ENCODE data around the gene ACACA.

DNA sequence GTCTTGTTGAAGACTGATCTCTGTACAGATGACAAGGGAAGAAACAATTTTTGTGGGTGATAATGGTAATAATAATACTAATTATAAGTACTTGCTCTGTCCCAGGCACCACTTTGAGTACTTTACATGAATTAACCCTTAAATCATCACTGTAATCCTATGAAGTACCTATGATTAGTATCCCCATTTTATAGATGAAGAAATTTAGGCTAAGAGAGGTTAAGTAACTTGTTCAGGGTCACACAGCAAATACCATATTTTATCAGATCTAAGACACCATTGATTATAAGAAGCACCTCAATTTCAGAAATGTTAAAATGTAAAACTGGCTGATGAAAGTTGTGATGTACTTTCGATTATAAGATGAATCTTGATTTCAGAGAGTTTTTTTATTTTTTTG is 18.6 kb upstream of the ACACA start:
- TF ChIP-seq, protein P1, sequence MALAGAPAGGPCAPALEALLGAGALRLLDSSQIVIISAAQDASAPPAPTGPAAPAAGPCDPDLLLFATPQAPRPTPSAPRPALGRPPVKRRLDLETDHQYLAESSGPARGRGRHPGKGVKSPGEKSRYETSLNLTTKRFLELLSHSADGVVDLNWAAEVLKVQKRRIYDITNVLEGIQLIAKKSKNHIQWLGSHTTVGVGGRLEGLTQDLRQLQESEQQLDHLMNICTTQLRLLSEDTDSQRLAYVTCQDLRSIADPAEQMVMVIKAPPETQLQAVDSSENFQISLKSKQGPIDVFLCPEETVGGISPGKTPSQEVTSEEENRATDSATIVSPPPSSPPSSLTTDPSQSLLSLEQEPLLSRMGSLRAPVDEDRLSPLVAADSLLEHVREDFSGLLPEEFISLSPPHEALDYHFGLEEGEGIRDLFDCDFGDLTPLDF (CRISPR knock-in tag; IDR thresholded peaks at IDR 0.05) = no peak
- TF ChIP-seq ZNF175 (CRISPR knock-in tag; IDR thresholded peaks at IDR 0.05; ENCODE audit: low read depth) (no peak), ESRRA (IDR thresholded peaks at IDR 0.05; ENCODE audit: borderline replicate concordance, low read depth) (no peak), SMARCA4 (IDR thresholded peaks at IDR 0.05) (no peak), MEIS2 (IDR thresholded peaks at IDR 0.05; ENCODE audit: partially characterized antibody) (no peak), RFX5 (IDR thresholded peaks at IDR 0.05; ENCODE audit: low read depth, low read length) (no peak), KLF13 (tag; IDR thresholded peaks at IDR 0.05; ENCODE audit: borderline replicate concordance, low read depth) (no peak)
- TF ChIP-seq, protein P2, sequence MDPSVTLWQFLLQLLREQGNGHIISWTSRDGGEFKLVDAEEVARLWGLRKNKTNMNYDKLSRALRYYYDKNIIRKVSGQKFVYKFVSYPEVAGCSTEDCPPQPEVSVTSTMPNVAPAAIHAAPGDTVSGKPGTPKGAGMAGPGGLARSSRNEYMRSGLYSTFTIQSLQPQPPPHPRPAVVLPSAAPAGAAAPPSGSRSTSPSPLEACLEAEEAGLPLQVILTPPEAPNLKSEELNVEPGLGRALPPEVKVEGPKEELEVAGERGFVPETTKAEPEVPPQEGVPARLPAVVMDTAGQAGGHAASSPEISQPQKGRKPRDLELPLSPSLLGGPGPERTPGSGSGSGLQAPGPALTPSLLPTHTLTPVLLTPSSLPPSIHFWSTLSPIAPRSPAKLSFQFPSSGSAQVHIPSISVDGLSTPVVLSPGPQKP (CRISPR knock-in tag; IDR thresholded peaks at IDR 0.05) = no peak

All from K562 (cell line).